Activated effector memory CD4-positive, alpha-beta T cell treated with anti-CD3 and anti-CD28 coated beads, Interleukin-2, amount 50 U/mL, for 16 hours (primary cell): ENCODE results near the gene RAB30.

Experiments used
- DNase-seq: peaks from one replicate; pipeline ENCODE4 v3.0.0-alpha.2; 2020

The RAB30 gene

DNA sequence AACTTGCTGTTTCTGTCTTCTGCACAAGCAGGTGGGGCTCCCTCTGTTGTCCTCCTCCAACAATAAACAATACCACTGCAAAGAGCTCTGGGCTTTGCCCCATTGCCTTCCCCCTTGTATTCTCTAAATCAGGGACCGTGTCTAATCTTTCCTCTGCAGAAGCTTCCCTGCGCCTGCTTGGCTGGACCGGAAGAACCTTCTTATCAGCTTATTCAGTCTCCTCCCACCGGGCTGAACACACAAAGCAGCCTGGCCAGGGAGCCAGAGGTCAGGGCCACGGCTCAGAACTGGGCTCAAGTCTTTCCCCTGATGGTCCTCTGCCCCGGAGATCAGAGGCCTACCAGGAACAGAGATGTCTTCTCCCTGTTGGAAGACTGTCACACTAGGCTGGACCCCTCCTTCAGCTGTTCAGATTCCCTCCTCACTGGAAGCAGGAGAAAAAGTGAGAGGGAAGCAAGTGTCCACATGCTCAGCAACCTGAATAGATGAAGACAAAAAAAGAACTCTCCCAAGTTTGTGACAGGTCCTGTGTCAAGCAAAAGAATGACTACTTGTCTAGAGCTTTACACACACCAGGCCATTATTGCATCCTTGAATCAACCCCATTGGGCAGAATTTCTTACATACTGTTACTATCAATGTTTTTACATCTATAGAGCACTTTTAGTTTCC lies 63.7 kb downstream of the RAB30 start:
- no peak for DNase-seq

GRCh38 chr11:83007477-83007876 lies 64.2 kb downstream of the RAB30 start:
- no peak for DNase-seq

GRCh38 chr11:83006877-83007330 lies 64.8 kb downstream of the RAB30 start:
- DNase-seq: no peak

DNA sequence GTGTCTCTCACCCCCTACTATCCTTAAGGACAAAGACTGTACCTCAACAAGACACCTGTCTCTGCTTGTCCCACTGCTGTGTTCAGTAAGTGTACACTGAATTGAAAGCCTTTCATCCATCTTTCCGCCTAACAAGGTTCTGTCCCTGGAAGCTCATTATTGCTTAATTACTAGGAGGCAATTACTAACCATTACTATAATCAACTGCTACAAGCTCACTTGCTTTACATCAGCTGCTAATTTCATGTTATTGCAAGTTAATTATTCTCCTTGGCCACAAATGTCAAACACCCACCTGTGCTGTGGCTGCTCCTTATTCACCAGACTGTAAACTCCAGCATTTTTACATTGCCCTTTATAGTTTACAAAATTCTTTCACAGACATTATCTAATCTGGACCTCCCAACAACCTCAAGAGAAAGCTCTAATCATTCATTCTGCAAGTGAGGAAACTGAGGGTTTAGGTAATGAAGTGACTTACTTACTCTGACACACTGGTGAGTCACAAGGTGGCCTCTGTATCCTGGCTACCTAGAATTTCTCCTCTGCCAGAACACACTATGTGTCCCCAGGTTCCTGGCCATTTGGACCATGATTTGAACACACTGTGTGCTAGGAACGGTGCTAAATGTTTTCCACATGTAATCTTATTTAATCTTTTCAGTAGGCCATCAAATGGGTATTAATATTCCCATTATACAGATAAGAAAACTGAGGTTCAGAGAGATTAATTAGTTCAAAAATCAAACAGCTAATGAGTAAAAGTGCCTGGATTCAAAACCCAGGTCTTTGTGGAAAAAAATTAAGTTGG lies 66.7 kb downstream of the RAB30 start:
- no peak for DNase-seq

DNA sequence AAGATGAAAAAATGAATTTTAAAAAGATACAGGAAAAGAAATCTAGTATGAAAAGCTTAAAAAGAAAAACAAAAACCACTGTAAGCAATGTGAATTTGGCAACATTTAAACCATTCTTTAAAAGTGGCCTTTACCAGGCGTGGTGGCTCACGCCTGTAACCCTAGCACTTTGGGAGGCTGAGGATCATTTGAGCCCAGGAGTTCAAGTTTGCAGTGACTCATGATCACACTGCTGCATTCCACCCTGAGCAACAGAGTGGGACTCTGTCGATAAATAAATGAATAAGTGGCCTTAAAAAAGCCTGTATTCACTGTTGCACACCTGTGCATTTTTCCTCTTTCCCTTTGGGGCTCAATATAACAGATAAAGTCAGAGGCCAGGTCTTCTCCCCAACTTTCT lies 69.2 kb downstream of the RAB30 start:
- no peak for DNase-seq

GRCh38 chr11:83002053-83002452 lies 69.6 kb downstream of the RAB30 start:
- peak; percentile 68 for DNase-seq

GRCh38 chr11:83000381-83000780 lies 71.3 kb downstream of the RAB30 start:
- DNase-seq: no peak

- DNase-seq: no peak
Measured at GRCh38 chr11:82999232-82999631, 72.5 kb downstream of the RAB30 start.

GRCh38 chr11:82998697-82999096 lies 73.0 kb downstream of the RAB30 start:
- DNase-seq: no peak

DNA sequence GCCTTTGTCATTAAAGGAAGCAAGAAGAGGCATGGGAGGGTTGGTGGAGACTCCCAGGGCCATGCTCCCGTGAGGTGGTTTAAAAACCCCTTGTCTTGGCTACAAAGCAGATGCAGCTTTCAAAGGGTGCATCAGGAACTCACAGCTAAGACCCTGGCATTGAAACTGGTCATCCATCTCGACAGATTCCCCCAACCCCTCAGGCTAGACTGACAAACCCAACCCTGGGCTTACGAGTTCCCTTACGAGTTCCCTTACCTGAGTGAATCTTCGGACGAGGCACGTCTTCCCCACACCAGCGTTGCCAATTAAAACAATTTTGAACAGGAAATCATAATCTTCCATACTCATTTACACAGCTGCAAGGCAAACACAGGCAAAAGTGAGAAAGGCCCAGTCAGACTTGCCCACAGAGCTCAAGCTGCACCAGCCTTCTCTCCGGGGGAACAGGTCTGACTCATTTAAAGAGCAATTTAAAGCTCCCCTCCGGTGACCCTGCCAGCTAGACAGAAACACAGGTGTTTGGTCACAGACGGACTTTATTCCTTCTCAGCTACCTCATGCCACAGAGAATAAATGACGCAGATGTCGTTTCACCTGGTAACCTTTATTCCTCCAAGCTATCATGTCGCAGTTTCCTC lies 74.6 kb downstream of the RAB30 start:
- no peak for DNase-seq

DNA sequence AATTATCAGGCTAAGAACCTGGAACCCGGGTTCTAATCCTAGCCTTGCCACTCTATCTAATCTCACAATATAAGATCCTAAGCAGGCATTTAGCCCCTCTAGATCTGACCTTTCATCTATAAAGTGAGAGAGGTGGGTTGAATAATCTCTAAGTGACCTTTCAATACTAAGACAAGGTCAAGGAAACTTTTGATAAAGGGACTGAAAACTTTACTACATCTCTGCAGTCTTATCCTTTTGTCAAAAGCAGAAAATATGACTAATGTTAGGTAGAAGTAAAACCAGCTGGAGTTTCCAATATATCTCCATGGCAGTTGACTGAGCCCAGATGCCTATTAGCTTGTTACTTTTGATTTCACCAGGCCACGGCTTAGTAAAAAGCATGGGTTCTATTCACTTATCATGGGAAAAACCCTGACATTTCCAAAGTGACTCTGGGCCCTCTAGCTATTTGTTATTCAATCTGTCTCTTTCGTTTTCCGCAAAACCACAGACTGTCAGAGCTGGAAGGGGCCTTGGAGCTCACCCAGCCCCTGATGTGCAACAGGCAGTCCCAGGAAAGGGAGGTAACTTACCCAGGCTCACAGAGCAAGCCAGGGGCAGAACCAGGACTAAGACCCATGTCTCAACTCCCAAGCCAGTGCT lies 75.8 kb downstream of the RAB30 start:
- DNase-seq: no peak

DNA sequence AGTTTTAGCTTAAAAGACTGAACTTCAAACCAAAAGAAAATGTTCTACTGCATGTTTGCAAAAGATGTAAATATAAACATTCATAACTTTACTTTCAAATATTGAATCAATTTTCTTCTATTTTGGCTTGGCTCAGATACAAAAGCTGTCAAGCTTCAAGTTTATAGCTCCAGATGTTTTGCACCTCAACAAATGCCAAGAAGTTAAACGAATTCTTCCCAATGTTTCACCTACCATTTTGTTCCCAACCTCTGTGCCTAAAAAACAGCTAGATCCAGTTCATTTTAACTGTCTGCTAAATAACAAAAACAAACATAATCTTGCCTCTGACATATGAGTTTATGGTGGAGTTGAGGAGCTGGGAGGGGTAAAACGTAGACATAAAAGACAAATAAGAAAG lies 76.5 kb downstream of the RAB30 start:
- no peak for DNase-seq

DNA sequence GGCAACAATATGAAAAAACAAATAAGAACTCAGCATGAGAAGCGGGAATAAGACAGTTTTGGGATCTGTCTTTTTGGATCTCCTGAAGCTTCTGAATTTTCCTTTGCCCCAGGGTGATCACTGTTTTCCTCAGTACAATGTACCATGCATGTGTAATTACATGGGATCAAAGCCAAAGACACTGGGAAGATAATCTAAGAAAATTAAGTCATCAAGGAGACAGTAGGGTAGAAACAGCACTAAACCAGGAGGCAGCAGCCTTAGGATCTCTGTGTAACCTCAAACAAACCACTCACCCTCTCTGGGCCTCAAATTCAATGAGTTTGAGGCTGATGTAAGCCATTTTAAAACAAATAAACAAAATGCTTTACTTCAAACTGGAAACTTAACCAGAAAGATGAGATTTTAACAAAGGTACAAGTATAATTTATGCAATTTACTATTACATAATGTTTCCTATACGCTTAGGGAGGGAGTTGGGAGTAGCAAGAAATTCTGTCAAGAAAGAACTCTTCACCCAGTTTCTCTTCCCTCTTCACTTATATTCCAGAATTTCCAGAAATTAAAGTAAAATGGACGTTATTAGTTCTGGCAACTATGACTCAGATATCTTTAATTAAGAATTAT lies 77.0 kb downstream of the RAB30 start:
- no peak for DNase-seq

- DNase-seq: no peak
Measured at GRCh38 chr11:82992223-82992622, 79.5 kb downstream of the RAB30 start.

- DNase-seq: no peak
Measured at GRCh38 chr11:82989628-82990404, 81.9 kb downstream of the RAB30 start.

DNA sequence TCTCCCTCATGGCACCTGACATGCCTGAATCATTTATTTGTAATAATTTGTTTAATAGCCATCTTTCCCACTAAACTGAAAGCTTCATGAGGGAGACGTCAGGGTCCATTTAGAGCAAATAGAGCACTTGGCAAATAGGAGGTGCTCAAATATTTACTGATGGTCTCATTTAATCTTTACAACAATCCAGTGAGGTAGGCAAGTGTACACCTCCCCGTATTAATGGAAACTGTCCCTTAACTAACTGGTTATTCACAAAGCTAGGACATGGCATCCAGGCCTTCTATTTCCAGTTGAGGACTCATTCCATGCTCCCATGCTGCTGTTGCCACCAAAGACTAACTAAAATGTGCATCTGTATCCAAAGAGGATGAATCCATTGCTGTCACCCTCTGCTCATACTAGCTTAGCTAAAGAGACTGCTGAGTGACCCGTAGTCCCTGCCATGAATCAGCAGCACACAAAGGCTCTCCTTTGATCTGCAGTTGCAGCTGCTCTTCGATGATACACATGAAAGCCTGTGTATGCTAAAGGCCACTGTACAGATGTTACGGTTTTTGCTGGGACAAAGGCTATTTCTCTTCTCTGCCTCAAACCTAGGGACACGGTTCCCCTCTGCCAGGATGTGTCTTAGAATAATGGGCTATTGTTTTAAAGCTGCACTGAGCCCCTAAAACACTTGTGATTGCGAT lies 82.6 kb downstream of the RAB30 start:
- DNase-seq: no peak

DNA sequence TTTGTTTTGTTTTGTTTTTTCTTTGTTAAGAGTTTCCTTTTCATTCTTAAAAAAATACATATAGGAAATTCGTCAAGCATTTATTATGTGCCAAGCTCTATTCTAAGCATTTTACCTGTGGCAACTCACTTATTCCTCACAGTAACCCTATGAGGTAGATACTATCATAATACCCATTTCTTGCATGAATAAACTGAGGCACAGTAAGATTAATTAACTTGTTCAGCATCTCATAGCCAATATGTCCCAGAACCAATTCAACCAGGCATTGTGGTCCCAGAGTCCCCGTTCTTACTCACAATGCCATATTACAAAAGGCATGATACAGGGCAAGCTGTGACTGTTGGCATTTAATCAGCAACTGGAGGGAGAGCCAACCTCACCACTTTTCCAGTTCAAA lies 83.7 kb downstream of the RAB30 start:
- DNase-seq: no peak

DNA sequence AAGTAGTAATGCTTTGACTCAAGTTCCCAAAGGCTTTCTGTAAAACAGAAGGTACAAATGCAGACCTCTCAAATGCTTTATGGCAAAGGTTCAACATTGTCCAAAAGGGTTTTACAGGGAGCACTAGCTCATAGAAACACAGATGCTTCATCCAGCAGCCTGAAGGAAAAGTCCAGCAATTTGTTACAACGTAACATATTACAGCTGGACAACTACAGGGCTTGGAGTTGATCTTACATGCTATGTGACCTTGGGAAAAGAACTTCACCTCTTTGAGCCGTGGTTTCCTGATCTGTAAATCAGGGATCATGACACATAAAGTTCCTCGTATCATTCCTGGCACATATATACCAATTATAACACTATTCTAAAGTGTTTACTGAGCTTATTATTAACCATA lies 85.3 kb downstream of the RAB30 start:
- DNase-seq: no peak

- no peak for DNase-seq
Measured at GRCh38 chr11:82981852-82982251, 89.8 kb downstream of the RAB30 start.

DNA sequence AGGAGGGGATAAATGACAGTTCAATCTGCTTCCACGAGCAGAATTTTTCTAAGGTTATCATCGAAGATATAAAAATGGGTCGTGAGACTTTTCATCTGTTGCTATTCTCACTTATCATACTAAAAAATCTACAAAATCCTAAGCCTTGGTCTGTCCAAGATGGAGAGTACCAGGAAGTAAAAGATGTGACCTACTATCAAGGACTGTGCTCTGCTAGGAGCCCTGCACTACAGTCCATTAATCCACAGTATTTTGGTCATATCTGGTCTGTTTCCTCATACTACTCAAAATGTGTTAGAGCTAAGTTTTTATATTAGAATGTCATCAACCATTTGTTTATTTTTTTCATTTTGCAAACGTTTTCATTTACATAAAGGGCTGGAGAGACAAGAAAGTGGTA lies 90.8 kb downstream of the RAB30 start:
- no peak for DNase-seq

- no peak for DNase-seq
Measured at GRCh38 chr11:82980292-82980691, 91.4 kb downstream of the RAB30 start.

GRCh38 chr11:82979824-82980223 lies 91.9 kb downstream of the RAB30 start:
- DNase-seq: no peak
